T-helper 1 cell treated with Interleukin-12 subunit alpha and Interleukin-12 subunit beta and Interleukin-4 antibody, amounts not matched to agents 30 μg/mL and 1 μg/mL, for 36 hours (primary cell): Measurements from ENCODE around the gene G3BP1.
"Not testable (repeated sequence)": the region's sequence is repeated elsewhere in the genome, so short reads cannot be mapped to it uniquely, and the experiment has no call there.

Experiments
- H3K27ac Mint-ChIP-seq: one replicate; pipeline ENCODE4 v1.8.0; 2021; ENCODE audit warnings: mild to moderate bottlenecking, mixed read lengths
- H3K27me3 Mint-ChIP-seq: one replicate; pipeline ENCODE4 v1.8.0; 2021; ENCODE audit warnings: low read depth, mixed read lengths
- H3K36me3 Mint-ChIP-seq: one replicate; pipeline ENCODE4 v1.8.0; 2021; ENCODE audit warnings: low read depth, mixed read lengths
- H3K4me1 Mint-ChIP-seq: one replicate; pipeline ENCODE4 v1.8.0; 2021; ENCODE audit warnings: low read depth, mixed read lengths
- H3K4me3 Mint-ChIP-seq: one replicate; pipeline ENCODE4 v1.8.0; 2021; ENCODE audit warnings: mild to moderate bottlenecking, moderate library complexity, mixed read lengths
- H3K9me3 Mint-ChIP-seq: one replicate; pipeline ENCODE4 v1.8.0; 2021; ENCODE audit warnings: mixed read lengths

The G3BP1 gene

DNA sequence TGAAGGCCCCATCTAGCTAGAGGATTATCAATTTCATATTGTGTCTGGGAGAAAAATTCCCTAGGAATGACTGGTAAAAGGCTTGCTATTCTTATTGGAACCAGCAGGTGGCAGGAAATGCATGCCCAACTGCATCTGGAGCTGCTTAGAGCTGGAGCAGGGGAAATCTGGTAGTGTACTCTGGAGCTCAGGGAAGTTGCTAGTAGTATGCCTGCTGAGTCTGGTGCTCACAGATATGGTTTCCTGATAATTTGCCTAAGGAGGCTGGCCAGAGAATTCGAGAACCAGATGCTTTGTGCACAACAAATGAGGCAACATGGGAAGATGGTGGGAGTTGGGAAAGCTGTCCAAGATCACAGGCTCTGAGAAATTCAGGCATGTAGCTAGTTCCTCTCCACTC lies 53.7 kb downstream of the G3BP1 start:
- no peak overlapping the region for H3K4me3 Mint-ChIP-seq
- peaks cover 8% of the 10 kb centered on the region for H3K36me3 Mint-ChIP-seq
- peaks cover 2% of the 10 kb centered on the region for H3K4me1 Mint-ChIP-seq
- H3K27ac Mint-ChIP-seq = no peak overlapping the region
- H3K9me3 Mint-ChIP-seq = no peaks in the 10 kb centered on the region
- no peaks in the 10 kb centered on the region for H3K27me3 Mint-ChIP-seq

DNA sequence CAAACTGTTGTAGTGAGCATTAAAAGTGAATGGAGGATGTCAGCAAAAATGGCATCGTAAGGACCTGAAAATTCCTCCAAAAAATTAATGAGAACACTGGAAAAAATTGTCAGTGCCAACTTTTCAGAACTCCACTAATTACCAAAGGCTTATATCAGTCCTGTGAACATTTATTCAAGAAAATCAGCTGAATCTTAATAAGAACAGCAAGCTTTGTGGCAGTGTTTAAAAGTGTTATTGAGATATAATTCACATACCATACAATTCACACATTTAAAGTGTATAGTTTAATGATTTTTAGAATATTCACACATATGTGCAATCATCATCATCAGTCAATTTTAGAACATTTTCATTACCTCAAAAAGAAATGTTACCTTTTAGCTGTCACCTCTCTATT lies 57.6 kb downstream of the G3BP1 start:
- Mint-ChIP-seq H3K4me1 (peaks cover 2% of the 10 kb centered on the region), H3K9me3 (peaks cover 34% of the 10 kb centered on the region), H3K27ac (no peak overlapping the region), H3K27me3 (no peaks in the 10 kb centered on the region), H3K4me3 (no peak overlapping the region), H3K36me3 (peaks cover 16% of the 10 kb centered on the region)

GRCh38 chr5:151832843-151833242 lies 61.1 kb downstream of the G3BP1 start:
- H3K36me3 Mint-ChIP-seq = peaks cover 20% of the 10 kb centered on the region

DNA sequence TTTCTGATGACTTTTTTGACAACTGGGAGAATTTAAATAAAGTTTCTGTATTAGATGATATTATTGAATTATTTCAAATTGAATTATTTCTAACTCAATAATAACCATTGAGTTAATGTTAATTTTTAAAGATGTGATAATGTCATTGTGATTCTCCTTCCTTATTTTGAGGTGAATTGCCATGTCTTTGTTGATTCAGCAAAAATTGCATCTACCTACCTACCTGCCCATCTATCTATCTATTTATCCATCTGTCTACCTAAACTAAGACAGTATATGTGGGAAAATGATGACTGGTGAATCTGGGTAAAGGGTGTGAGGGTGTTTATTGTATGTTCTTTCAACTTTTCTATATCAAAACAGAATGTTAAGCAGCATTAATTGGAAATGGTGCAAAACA lies 75.0 kb downstream of the G3BP1 start:
- H3K36me3 Mint-ChIP-seq = no peaks in the 10 kb centered on the region
- no peak overlapping the region for H3K27ac Mint-ChIP-seq
- no peaks in the 10 kb centered on the region for H3K9me3 Mint-ChIP-seq
- no peaks in the 10 kb centered on the region for H3K4me1 Mint-ChIP-seq
- no peak overlapping the region for H3K4me3 Mint-ChIP-seq
- no peaks in the 10 kb centered on the region for H3K27me3 Mint-ChIP-seq

More at GRCh38 chr5:151832843-151833242, 61.1 kb downstream of the G3BP1 start:
- not testable (repeated sequence) for H3K4me1 Mint-ChIP-seq, H3K4me3 Mint-ChIP-seq, H3K27me3 Mint-ChIP-seq, H3K27ac Mint-ChIP-seq
- peaks cover 59% of the 10 kb centered on the region for H3K9me3 Mint-ChIP-seq

DNA sequence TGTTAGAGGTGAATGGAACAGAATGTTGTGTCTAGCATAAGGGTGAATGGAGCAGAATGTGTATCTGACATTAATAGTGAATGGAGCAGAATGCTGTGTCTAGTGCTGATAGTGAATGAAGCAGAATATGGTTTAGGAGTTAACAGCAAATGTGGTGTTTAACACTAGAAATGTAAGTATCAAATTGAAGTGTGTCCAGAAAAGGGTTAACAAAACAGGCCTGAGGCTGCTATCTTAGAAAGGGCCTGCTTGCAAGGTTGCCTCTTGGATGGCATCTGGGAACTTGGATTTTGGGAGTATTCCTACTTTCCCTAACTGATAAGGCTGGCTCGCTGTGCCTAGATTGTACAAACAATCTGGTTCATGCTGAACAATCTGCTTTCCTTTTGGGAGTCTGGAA lies 76.1 kb downstream of the G3BP1 start:
- Mint-ChIP-seq H3K27me3 (no peaks in the 10 kb centered on the region), H3K36me3 (no peaks in the 10 kb centered on the region), H3K4me3 (no peak overlapping the region), H3K27ac (no peak overlapping the region), H3K4me1 (no peaks in the 10 kb centered on the region), H3K9me3 (no peaks in the 10 kb centered on the region)

DNA sequence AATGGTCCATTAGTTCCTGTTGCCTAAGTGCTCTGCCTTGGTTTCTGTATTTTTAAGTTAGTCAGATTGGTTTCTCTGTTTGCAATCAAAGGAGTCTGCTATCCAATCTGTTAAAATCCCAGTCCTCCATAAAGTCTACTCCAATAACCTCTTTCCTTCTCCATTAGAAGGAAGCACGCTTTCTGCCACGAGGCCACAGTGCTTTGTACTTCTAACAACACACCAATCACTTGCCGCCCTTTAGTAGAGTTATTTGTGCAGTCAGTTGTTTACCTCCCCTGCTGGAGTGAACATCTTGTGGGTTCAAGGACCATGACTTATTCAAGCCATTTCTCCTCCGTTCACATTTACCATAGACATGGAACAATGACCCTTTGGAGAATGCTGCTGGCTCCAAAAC lies 83.9 kb downstream of the G3BP1 start:
- no peaks in the 10 kb centered on the region for H3K4me1 Mint-ChIP-seq
- H3K9me3 Mint-ChIP-seq = no peaks in the 10 kb centered on the region
- H3K36me3 Mint-ChIP-seq = no peaks in the 10 kb centered on the region
- no peaks in the 10 kb centered on the region for H3K27me3 Mint-ChIP-seq
- H3K27ac Mint-ChIP-seq = no peak overlapping the region
- H3K4me3 Mint-ChIP-seq = no peak overlapping the region

DNA sequence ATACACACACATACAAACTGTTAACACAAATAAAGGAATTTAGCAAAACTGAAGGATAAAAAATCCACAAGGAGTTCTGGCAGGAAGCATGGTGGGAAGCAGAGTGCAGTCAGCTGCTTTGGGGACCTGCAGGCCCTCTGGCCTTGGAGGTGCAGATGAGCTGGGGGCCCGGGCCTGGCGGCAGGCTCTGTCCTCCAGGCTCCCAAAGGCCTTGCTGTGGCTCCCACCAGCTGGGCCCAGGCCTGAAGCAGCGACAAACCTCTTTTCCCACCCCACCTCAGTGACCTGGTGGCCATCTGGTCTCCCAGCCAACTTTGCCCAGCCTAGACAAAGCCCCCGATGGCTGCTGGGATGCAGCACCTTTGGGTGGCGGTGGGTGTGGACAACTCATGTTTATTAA lies 85.1 kb downstream of the G3BP1 start:
- H3K27me3 Mint-ChIP-seq = no peaks in the 10 kb centered on the region
- no peaks in the 10 kb centered on the region for H3K4me1 Mint-ChIP-seq
- no peak overlapping the region for H3K27ac Mint-ChIP-seq
- H3K4me3 Mint-ChIP-seq = no peak overlapping the region
- no peaks in the 10 kb centered on the region for H3K36me3 Mint-ChIP-seq
- no peaks in the 10 kb centered on the region for H3K9me3 Mint-ChIP-seq

DNA sequence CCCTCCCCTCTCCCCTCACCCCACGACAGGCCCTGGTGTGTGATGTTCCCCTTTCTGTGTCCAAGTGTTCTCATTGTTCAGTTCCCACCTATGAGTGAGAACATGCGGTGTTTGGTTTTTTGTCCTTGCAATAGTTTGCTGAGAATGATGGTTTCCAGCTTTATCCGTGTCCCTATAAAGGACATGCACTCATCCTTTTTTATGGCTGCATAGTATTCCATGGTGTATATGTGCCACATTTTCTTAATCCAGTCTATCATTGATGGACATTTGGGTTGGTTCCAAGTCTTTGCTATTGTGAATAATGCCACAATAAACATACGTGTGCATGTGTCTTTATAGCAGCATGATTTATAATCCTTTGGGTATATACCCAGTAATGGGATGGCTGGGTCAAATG lies 89.1 kb downstream of the G3BP1 start:
- not testable (repeated sequence) for H3K27me3 Mint-ChIP-seq, H3K36me3 Mint-ChIP-seq, H3K27ac Mint-ChIP-seq, H3K4me1 Mint-ChIP-seq, H3K9me3 Mint-ChIP-seq, H3K4me3 Mint-ChIP-seq
